Keratinocyte (primary cell): ENCODE data around the gene ZHX3. TPM values are rescaled to one million over a fixed set of nuclear protein-coding genes. Genes with fewer than 3 reads are reported as not detected.

ENCODE experiments used
- DNase-seq: peaks from one replicate; pipeline ENCODE4 v3.0.0-alpha.2; 2011; ENCODE audit warnings: low read depth, missing footprints, low spot score
- FAIRE-seq: peaks from 2 replicates; lab custom pipeline; 2011; peaks lifted over from hg19 to GRCh38; lab: Jason Lieb, UNC
- H2AFZ ChIP-seq: 2 replicates; pipeline ENCODE4 v1.6.0; 2012; ENCODE audit warnings: low read length, control low read depth, inconsistent platforms; ENCODE audit not compliant: control insufficient read depth
- H3K27ac ChIP-seq: 2 replicates; pipeline ENCODE4 v1.5.1; 2011; ENCODE audit warnings: low read length; ENCODE audit not compliant: control insufficient read depth, insufficient read depth
- H3K27me3 ChIP-seq: 3 replicates; pipeline ENCODE4 v1.6.0; 2011; ENCODE audit warnings: low read length; ENCODE audit not compliant: control insufficient read depth, insufficient read depth; ENCODE audit errors: extremely low read depth
- H3K36me3 ChIP-seq, 2 experiments: 2 replicates in 1 of 2; 3 replicates in 1 of 2; pipeline ENCODE4 v1.5.1; 2011; ENCODE audit warnings: low read length in 2 of 2, mild to moderate bottlenecking in 1 of 2; ENCODE audit not compliant: control insufficient read depth in 2 of 2, insufficient read depth in 2 of 2; ENCODE audit errors: extremely low read depth in 1 of 2
- H3K4me1 ChIP-seq: 3 replicates; pipeline ENCODE4 v1.5.1; 2011; ENCODE audit warnings: low read length; ENCODE audit not compliant: control insufficient read depth, insufficient read depth; ENCODE audit errors: extremely low read depth
- H3K4me2 ChIP-seq: 3 replicates; pipeline ENCODE4 v1.6.0; 2011; ENCODE audit warnings: low read depth, low read length; ENCODE audit not compliant: control insufficient read depth, insufficient read depth; ENCODE audit errors: extremely low read depth
- H3K4me3 ChIP-seq, 3 experiments: fragments of 200-600 bp in 1 of 3; sonication (generic) in 1 of 3; 2 replicates in 2 of 3; 3 replicates in 1 of 3; pipeline ENCODE4 v1.5.1; 2011 to 2016; ENCODE audit warnings: low read length in 3 of 3, mild to moderate bottlenecking in 3 of 3, control low read depth in 2 of 3, inconsistent platforms in 1 of 3, low read depth in 1 of 3, mixed read lengths in 1 of 3, mixed run types in 1 of 3, moderate library complexity in 1 of 3; ENCODE audit not compliant: control insufficient read depth in 2 of 3, insufficient read depth in 2 of 3; ENCODE audit errors: extremely low read depth in 1 of 3
- H3K79me2 ChIP-seq: 2 replicates; pipeline ENCODE4 v1.6.0; 2012; ENCODE audit warnings: low read length; ENCODE audit not compliant: control insufficient read depth, insufficient read depth
- H3K9ac ChIP-seq: 3 replicates; pipeline ENCODE4 v1.6.0; 2011; ENCODE audit warnings: low read length; ENCODE audit not compliant: control insufficient read depth, insufficient read depth; ENCODE audit errors: extremely low read depth
- H3K9me1 ChIP-seq: 3 replicates; pipeline ENCODE4 v1.6.0; 2011; ENCODE audit warnings: low read length; ENCODE audit not compliant: control insufficient read depth, insufficient read depth; ENCODE audit errors: extremely low read depth
- H3K9me3 ChIP-seq: 2 replicates; pipeline ENCODE4 v1.5.1; 2012; ENCODE audit warnings: low read depth, low read length; ENCODE audit not compliant: control insufficient read depth
- H4K20me1 ChIP-seq: 3 replicates; pipeline ENCODE4 v1.6.0; 2011; ENCODE audit warnings: low read length; ENCODE audit not compliant: control insufficient read depth, insufficient read depth; ENCODE audit errors: extremely low read depth
- CTCF ChIP-seq, 3 experiments: IDR thresholded peaks in 1 of 3; conservative IDR thresholded peaks in 1 of 3; optimal IDR thresholded peaks in 1 of 3; 2 replicates in 2 of 3; 3 replicates in 1 of 3; pipeline versions ENCODE3 to v1.5.1; 2011; ENCODE audit warnings: low read length in 3 of 3, mild to moderate bottlenecking in 3 of 3, moderate library complexity in 2 of 3, control low read depth in 1 of 3, inconsistent platforms in 1 of 3; ENCODE audit not compliant: insufficient read depth in 2 of 3; ENCODE audit errors: extremely low read depth in 1 of 3
- EZH2 ChIP-seq: IDR thresholded peaks from one replicate; pipeline ENCODE4 v1.6.1; 2012; ENCODE audit warnings: inconsistent platforms, mild to moderate bottlenecking, low read length, moderate library complexity
- dilution Hi-C: fragments of 300-500 bp; cut with MboI; formaldehyde crosslinking; loops from one replicate; pipeline ENCODE4 v1.7.0; 2020; ENCODE audit warnings: low sequenced_read_pairs; ENCODE audit not compliant: extremely low pct_ligation_motif_present
- polyA plus RNA-seq, 5 experiments: library from polyadenylated mRNA; depleted of rRNA in 3 of 5; stranded (reverse) in 3 of 5; stranded (forward) in 1 of 5; unstranded in 1 of 5; fragments of >200 nt; gene quantifications; 1 replicate in 1 of 5; 2 replicates in 3 of 5; 3 replicates in 1 of 5; pipeline versions ENCODE4 v1.2.1 to v1.2.3, GENCODE V29; 2011 to 2012; ENCODE audit warnings: missing spikeins in 2 of 5, low read depth in 1 of 5, low replicate concordance in 1 of 5

Gene ZHX3
- polyA plus RNA-seq, 1 donor (not counting 4 experiments of a cell fraction or from before 2014, with no cell fraction given) = 16.5 TPM

- Histone ChIP-seq H3K4me1 (no peaks in the 10 kb centered on the region), H3K36me3 (peaks cover 1 to 2% of the 10 kb centered on the region in 2 experiments), H2AFZ (no peak overlapping the region), H3K4me3 (no peak overlapping the region), H3K9ac (no peak overlapping the region), H3K27ac (no peak overlapping the region), H3K9me1 (no peaks in the 10 kb centered on the region), H3K4me2 (no peak overlapping the region), H3K79me2 (no peaks in the 10 kb centered on the region), H4K20me1 (no peaks in the 10 kb centered on the region), H3K27me3 (no peaks in the 10 kb centered on the region), H3K9me3 (no peaks in the 10 kb centered on the region)
- dilution Hi-C loops = no loop called here
- no peak for DNase-seq
- TF ChIP-seq EZH2 (no peak), CTCF (optimal IDR thresholded peaks at IDR 0.05 in 1 of 3, IDR thresholded peaks at IDR 0.05 in 1 of 3, conservative IDR thresholded peaks at IDR 0.05 in 1 of 3; ENCODE audit: extremely low read depth in 1 of 3, insufficient read depth in 2 of 3, low read length in 3 of 3) (no peak)
- FAIRE-seq = no peak
Measured at GRCh38 chr20:41273445-41273844, 44.1 kb downstream of the ZHX3 start.

- H3K4me3 ChIP-seq = no peak overlapping the region
- H3K4me1 ChIP-seq = no peaks in the 10 kb centered on the region
- no peak overlapping the region for H3K27ac ChIP-seq
- no peaks in the 10 kb centered on the region for H3K79me2 ChIP-seq
- no peaks in the 10 kb centered on the region for H3K9me3 ChIP-seq
- H3K36me3 ChIP-seq = peaks cover 1 to 5% of the 10 kb centered on the region in 2 experiments
- H3K9me1 ChIP-seq = no peaks in the 10 kb centered on the region
- TF ChIP-seq CTCF (optimal IDR thresholded peaks at IDR 0.05 in 1 of 3, IDR thresholded peaks at IDR 0.05 in 1 of 3, conservative IDR thresholded peaks at IDR 0.05 in 1 of 3; ENCODE audit: extremely low read depth in 1 of 3, insufficient read depth in 2 of 3, low read length in 3 of 3) (no peak), EZH2 (no peak)
- dilution Hi-C loops = no loop called here
- H3K9ac ChIP-seq = no peak overlapping the region
- no peak overlapping the region for H2AFZ ChIP-seq
- no peaks in the 10 kb centered on the region for H4K20me1 ChIP-seq
- H3K4me2 ChIP-seq = no peak overlapping the region
- DNase-seq (no peak), FAIRE-seq (peak; percentile 29)
- no peaks in the 10 kb centered on the region for H3K27me3 ChIP-seq
Measured at GRCh38 chr20:41272339-41272738, 45.2 kb downstream of the ZHX3 start.
